ENCODE measurements around the gene C7orf57. TPM values are rescaled to one million over a fixed set of nuclear protein-coding genes. Genes with fewer than 3 reads are reported as not detected.

C7orf57 gene
- total RNA-seq, 4 donors from 2014 or later, result 0.57 to 2.3 (median 1.0) TPM

- 81 to 97% methylated on average over 13 to 16 of the region's 18 CpGs for WGBS, 2 donors
- no peaks in the 10 kb centered on the region for H3K36me3 ChIP-seq
- peaks cover 2 to 3% (median 3%) of the 10 kb centered on the region in 3 donors for H3K4me1 ChIP-seq
- H3K27ac ChIP-seq, result no peak overlapping the region
- H3K4me3 ChIP-seq, result no peak overlapping the region
- peaks cover 0 to 8% (median 0%) of the 10 kb centered on the region in 4 donors for H3K27me3 ChIP-seq
- intact Hi-C loops (cut with DNase I), result no loop called here
- no peak for DNase-seq
- no peaks in the 10 kb centered on the region for H3K9me3 ChIP-seq
- TF ChIP-seq POLR2A (IDR thresholded peaks at IDR 0.05) (no peak), CTCF (IDR thresholded peaks at IDR 0.05) (no peak)
These were observed 5.8 kb downstream of the C7orf57 start for GRCh38 chr7:48040944-48041652.

GRCh38 chr7:48041653-48041970 is 6.3 kb downstream of the C7orf57 start:
- WGBS, 2 donors, result 41 to 46% methylated on average over 3 of the region's 3 CpGs
- no peak overlapping the region for H3K27ac ChIP-seq
- DNase-seq, result no peak
- H3K4me3 ChIP-seq, result no peak overlapping the region
- no peaks in the 10 kb centered on the region for H3K36me3 ChIP-seq
- intact Hi-C loops (cut with DNase I), result no loop called here
- H3K4me1 ChIP-seq, result no peaks in the 10 kb centered on the region
- H3K9me3 ChIP-seq, result no peaks in the 10 kb centered on the region
- no peak for TF ChIP-seq CTCF (IDR thresholded peaks at IDR 0.05)
- no peak for TF ChIP-seq POLR2A (IDR thresholded peaks at IDR 0.05)
- peaks cover 0 to 2% (median 0%) of the 10 kb centered on the region in 4 donors for H3K27me3 ChIP-seq

GRCh38 chr7:48042216-48042615 is 6.9 kb downstream of the C7orf57 start:
- Histone ChIP-seq H3K4me3 (no peak overlapping the region), H3K36me3 (no peaks in the 10 kb centered on the region), H3K9me3 (no peaks in the 10 kb centered on the region), H3K27ac (no peak overlapping the region), H3K27me3 (no peaks in the 10 kb centered on the region), H3K4me1 (no peaks in the 10 kb centered on the region)
- DNase-seq, result no peak
- 46 to 58% methylated on average over 3 of the region's 3 CpGs for WGBS, 2 donors
- TF ChIP-seq CTCF (IDR thresholded peaks at IDR 0.05), result no peak
- TF ChIP-seq POLR2A (IDR thresholded peaks at IDR 0.05), result no peak
- intact Hi-C loops (cut with DNase I), result no loop called here

GRCh38 chr7:48042636-48043035 is 7.3 kb downstream of the C7orf57 start:
- 57 to 63% methylated on average over 3 of the region's 3 CpGs for WGBS, 2 donors
- Histone ChIP-seq H3K4me1 (no peaks in the 10 kb centered on the region), H3K9me3 (no peaks in the 10 kb centered on the region), H3K4me3 (no peak overlapping the region), H3K27ac (no peak overlapping the region), H3K36me3 (no peaks in the 10 kb centered on the region), H3K27me3 (no peaks in the 10 kb centered on the region)
- no peak for DNase-seq
- no peak for TF ChIP-seq CTCF (IDR thresholded peaks at IDR 0.05)
- TF ChIP-seq POLR2A (IDR thresholded peaks at IDR 0.05), result no peak
- intact Hi-C loops (cut with DNase I), result no loop called here

- Histone ChIP-seq H3K4me3 (no peak overlapping the region), H3K36me3 (no peaks in the 10 kb centered on the region), H3K4me1 (no peaks in the 10 kb centered on the region), H3K27ac (no peak overlapping the region), H3K9me3 (no peaks in the 10 kb centered on the region), H3K27me3 (no peaks in the 10 kb centered on the region)
- intact Hi-C loops (cut with DNase I), result no loop called here
- WGBS, 2 donors, result 58 to 64% methylated on average over 7 to 8 of the region's 9 CpGs
- DNase-seq, result no peak
- no peak for TF ChIP-seq POLR2A (IDR thresholded peaks at IDR 0.05)
- no peak for TF ChIP-seq CTCF (IDR thresholded peaks at IDR 0.05)
These were observed 9.9 kb downstream of the C7orf57 start for GRCh38 chr7:48045195-48045765.
